GM23338 (cell line): ENCODE data around the gene USP35. TPM values are rescaled to one million over a fixed set of nuclear protein-coding genes. Genes with fewer than 3 reads are reported as not detected.

Source experiments
- ATAC-seq: fragments of 200-7000 bp; cut with Tn5 transposase; 3 replicates; pipeline ENCODE4 v1.9.1; 2020
- DNase-seq: peaks from one replicate; pipeline ENCODE4 v3.0.0-alpha.2; 2015; ENCODE audit warnings: low spot score
- H2AFZ ChIP-seq: fragments of 200-600 bp; sonication (generic); 2 replicates; pipeline ENCODE4 v1.8.0; 2016; ENCODE audit warnings: antibody characterized with exemption, mild to moderate bottlenecking, moderate library complexity
- H3F3A ChIP-seq: fragments of 200-600 bp; sonication (generic); replicated peaks from 2 replicates; pipeline ENCODE4 v1.8.0; 2017; ENCODE audit warnings: antibody characterized with exemption, mixed run types, low read depth
- H3K27ac ChIP-seq: fragments of 200-600 bp; sonication (generic); 2 replicates; pipeline ENCODE4 v1.6.1; 2016; ENCODE audit warnings: low read depth
- H3K27me3 ChIP-seq: fragments of 200-600 bp; sonication (generic); 2 replicates; pipeline ENCODE4 v1.8.0; 2016; ENCODE audit warnings: mild to moderate bottlenecking, mixed run types, moderate library complexity; ENCODE audit not compliant: insufficient read depth
- H3K36me3 ChIP-seq: fragments of 200-600 bp; sonication (generic); 2 replicates; pipeline ENCODE4 v1.8.0; 2016; ENCODE audit warnings: mild to moderate bottlenecking; ENCODE audit not compliant: insufficient read depth
- H3K4me1 ChIP-seq: fragments of 200-600 bp; sonication (generic); 2 replicates; pipeline ENCODE4 v1.8.0; 2016; ENCODE audit warnings: mild to moderate bottlenecking, moderate library complexity; ENCODE audit not compliant: insufficient read depth
- H3K4me2 ChIP-seq: fragments of 200-600 bp; sonication (generic); 2 replicates; pipeline ENCODE4 v1.7.1; 2017; ENCODE audit warnings: mixed run types
- H3K4me3 ChIP-seq: fragments of 200-600 bp; sonication (generic); 2 replicates; pipeline ENCODE4 v1.6.1; 2016; ENCODE audit warnings: mixed run types
- H3K79me2 ChIP-seq: fragments of 200-600 bp; sonication (generic); replicated peaks from 2 replicates; pipeline ENCODE4 v1.8.0; 2017; ENCODE audit warnings: mild to moderate bottlenecking; ENCODE audit not compliant: insufficient read depth
- H3K9me2 ChIP-seq: fragments of 200-600 bp; sonication (generic); 2 replicates; pipeline ENCODE4 v1.8.0; 2017; ENCODE audit not compliant: insufficient read depth
- H4K20me1 ChIP-seq: fragments of 200-600 bp; sonication (generic); replicated peaks from 2 replicates; pipeline ENCODE4 v1.8.0; 2017; ENCODE audit warnings: mild to moderate bottlenecking; ENCODE audit not compliant: insufficient read depth
- H3K27ac Mint-ChIP-seq: 2 replicates; pipeline ENCODE4 v1.8.0; 2020; ENCODE audit warnings: inconsistent platforms, mild to moderate bottlenecking, moderate library complexity, mixed read lengths
- H3K27me3 Mint-ChIP-seq: 3 replicates; pipeline ENCODE4 v1.8.0; 2022; ENCODE audit warnings: low read depth, mild to moderate bottlenecking, moderate library complexity, mixed read lengths, inconsistent platforms; ENCODE audit not compliant: insufficient read depth, poor library complexity
- H3K36me3 Mint-ChIP-seq: 3 replicates; pipeline ENCODE4 v1.8.0; 2021; ENCODE audit warnings: low read depth, mild to moderate bottlenecking, inconsistent platforms, moderate library complexity, mixed read lengths
- H3K4me1 Mint-ChIP-seq: 3 replicates; pipeline ENCODE4 v1.8.0; 2020; ENCODE audit warnings: mild to moderate bottlenecking, inconsistent platforms, mixed read lengths
- H3K4me3 Mint-ChIP-seq: 3 replicates; pipeline ENCODE4 v1.8.0; 2021; ENCODE audit warnings: moderate library complexity, mild to moderate bottlenecking, inconsistent platforms, mixed read lengths
- H3K9me3 Mint-ChIP-seq: 3 replicates; pipeline ENCODE4 v1.8.0; 2020; ENCODE audit warnings: moderate library complexity, mild to moderate bottlenecking, inconsistent platforms, mixed read lengths
- CREB1 ChIP-seq: fragments of 250-450 bp; sonication (Bioruptor Pico); IDR thresholded peaks from 2 replicates; pipeline ENCODE4 v1.5.0; 2020; ENCODE audit warnings: low read depth, mild to moderate bottlenecking, moderate library complexity
- CTCF ChIP-seq, 2 experiments: fragments of 200-600 bp in 1 of 2; sonication (generic) in 1 of 2; conservative IDR thresholded peaks; 2 replicates each; pipeline versions ENCODE4 v1.5.1 to v1.6.1; 2016 to 2017; ENCODE audit warnings: antibody characterized with exemption in 2 of 2, low read depth in 2 of 2, mild to moderate bottlenecking in 2 of 2, moderate library complexity in 1 of 2
- EZH2 ChIP-seq: fragments of 200-600 bp; sonication (generic); IDR thresholded peaks from one replicate; pipeline ENCODE4 v1.8.0; 2017; ENCODE audit warnings: antibody characterized with exemption, mild to moderate bottlenecking, low read depth; ENCODE audit not compliant: unreplicated experiment
- EZH2phosphoT487 ChIP-seq: fragments of 200-600 bp; sonication (generic); IDR thresholded peaks from one replicate; pipeline ENCODE4 v1.8.1; 2018; ENCODE audit warnings: antibody characterized with exemption; ENCODE audit not compliant: unreplicated experiment
- ZNF114 ChIP-seq: fragments of 250-450 bp; sonication (Bioruptor Pico); IDR thresholded peaks from 2 replicates; pipeline ENCODE4 v1.5.0; 2020; ENCODE audit warnings: mild to moderate bottlenecking, moderate library complexity
- ZNF462 ChIP-seq: fragments of 250-450 bp; sonication (Bioruptor Pico); IDR thresholded peaks from 2 replicates; pipeline ENCODE4 v1.5.0; 2020; ENCODE audit warnings: mild to moderate bottlenecking, moderate library complexity
- polyA plus RNA-seq: library from polyadenylated mRNA; unstranded; fragments of >200 nt; fragmentation: Nextera tagmentation; extraction: Ambion mirVana; gene quantifications from 2 replicates; pipeline ENCODE4 v1.2.1, GENCODE V29; 2016
- total RNA-seq: library from RNA; depleted of rRNA; stranded (reverse); fragments of >200 nt; shearing (Covaris generic); gene quantifications from 2 replicates; pipeline ENCODE4 v1.2.3, GENCODE V29; 2014

Gene USP35
- total and polyA plus RNA-seq, 2 experiments from 2014 or later, result 2.5 to 10.7 TPM

- TF ChIP-seq ZNF462 (CRISPR knock-in tag), result no peak
Measured at GRCh38 chr11:78200553-78200952, 11.8 kb downstream of the USP35 start (continued).

GRCh38 chr11:78201096-78201818 is 12.5 kb downstream of the USP35 start:
- no peak for DNase-seq
- Histone ChIP-seq H3K4me2 (no peak overlapping the region), H3K9me2 (no peaks in the 10 kb centered on the region), H3K36me3 (no peaks in the 10 kb centered on the region), H3K27me3 (no peaks in the 10 kb centered on the region), H3K79me2 (no peaks in the 10 kb centered on the region), H3F3A (no peaks in the 10 kb centered on the region), H3K4me3 (no peak overlapping the region), H2AFZ (no peak overlapping the region), H3K27ac (no peak overlapping the region), H4K20me1 (no peaks in the 10 kb centered on the region), H3K4me1 (no peaks in the 10 kb centered on the region)
- peaks cover 12% of the 10 kb centered on the region for H3K27me3 Mint-ChIP-seq
- H3K27ac Mint-ChIP-seq, result no peak overlapping the region
- no peaks in the 10 kb centered on the region for H3K9me3 Mint-ChIP-seq
- peaks cover 5% of the 10 kb centered on the region for H3K4me1 Mint-ChIP-seq
- no peak overlapping the region for H3K4me3 Mint-ChIP-seq
- peaks cover 8% of the 10 kb centered on the region; the same call in 2 of the 3 replicates for H3K36me3 Mint-ChIP-seq
- no peak for ATAC-seq
- TF ChIP-seq CREB1 (CRISPR knock-in tag) (no peak), EZH2phosphoT487 (no peak), EZH2 (no peak), ZNF462 (CRISPR knock-in tag) (no peak), CTCF (conservative IDR thresholded peaks at IDR 0.05; ENCODE audit: low read depth in 2 of 2) (no peak), ZNF114 (CRISPR knock-in tag) (no peak)
